NCI-H1417 (cell line): ENCODE data around the gene PRAMEF11.
"Not testable (repeated sequence)": the region's sequence is repeated elsewhere in the genome, so short reads cannot be mapped to it uniquely, and the experiment has no call there.

ENCODE experiments used
- DNase-seq, 3 experiments: peaks; one replicate each; lab custom pipeline; 2025; lab: John Stamatoyannopoulos, UW

Gene PRAMEF11

GRCh38 chr1:12831310-12831709 is at the start of gene PRAMEF11:
PRAMEF11 (minus strand) TSS chr1:12831410; CDS start chr1:12828789, 2,621 bp downstream.
- DNase-seq, result not testable (repeated sequence)

GRCh38 chr1:12878453-12878852 is 47.2 kb upstream of the PRAMEF11 start:
- not testable (repeated sequence) for DNase-seq

- DNase-seq, result not testable (repeated sequence)
Measured at GRCh38 chr1:12863131-12863880, 32.1 kb upstream of the PRAMEF11 start.

- not testable (repeated sequence) for DNase-seq
Measured at GRCh38 chr1:12856786-12857185, 25.6 kb upstream of the PRAMEF11 start, which contains the start of gene PRAMEF2. PRAMEF2 (plus strand) TSS chr1:12857086; CDS start chr1:12859010, 1,924 bp downstream.

- DNase-seq, result no peak
Measured at GRCh38 chr1:12851779-12852178, 20.6 kb upstream of the PRAMEF11 start.

- DNase-seq, result not testable (repeated sequence)
Measured at GRCh38 chr1:12848620-12849019, 17.4 kb upstream of the PRAMEF11 start, which contains the start of gene HNRNPCL1. HNRNPCL1 (minus strand) TSS chr1:12848720; CDS start chr1:12848289, 431 bp downstream.

- DNase-seq, result not testable (repeated sequence)
Measured at GRCh38 chr1:12833251-12833650, 2.0 kb upstream of the PRAMEF11 start.

GRCh38 chr1:12819061-12819460 is 12.1 kb downstream of the PRAMEF11 start:
- DNase-seq, result peak in 1 of 3 experiments; percentile 13

- DNase-seq, result no peak
Measured at GRCh38 chr1:12811409-12811784, 19.8 kb downstream of the PRAMEF11 start.

- DNase-seq, result no peak
Measured at GRCh38 chr1:12810691-12811408, 20.4 kb downstream of the PRAMEF11 start.

GRCh38 chr1:12809933-12810332 is 21.3 kb downstream of the PRAMEF11 start:
- no peak for DNase-seq

- no peak for DNase-seq
Measured at GRCh38 chr1:12799730-12800129, 31.5 kb downstream of the PRAMEF11 start.

- no peak for DNase-seq
Measured at GRCh38 chr1:12798911-12799310, 32.3 kb downstream of the PRAMEF11 start.

- not testable (repeated sequence) for DNase-seq
Measured at GRCh38 chr1:12791097-12791496, 40.1 kb downstream of the PRAMEF11 start, which contains the start of gene PRAMEF1. PRAMEF1 (plus strand) TSS chr1:12791397; CDS start chr1:12793228, 1,831 bp downstream.

- DNase-seq, result not testable (repeated sequence)
Measured at GRCh38 chr1:12784729-12785128, 46.5 kb downstream of the PRAMEF11 start.

- peak in 2 of 3 experiments; percentile 1 to 5 for DNase-seq
Measured at GRCh38 chr1:12783783-12784182, 47.4 kb downstream of the PRAMEF11 start.

- DNase-seq, result peak in 1 of 3 experiments; percentile 3
Measured at GRCh38 chr1:12781488-12781887, 49.7 kb downstream of the PRAMEF11 start.

GRCh38 chr1:12778907-12779306 is 52.3 kb downstream of the PRAMEF11 start:
- DNase-seq, result no peak

GRCh38 chr1:12778061-12778460 is 53.1 kb downstream of the PRAMEF11 start:
- DNase-seq, result no peak

GRCh38 chr1:12776801-12777557 is 54.2 kb downstream of the PRAMEF11 start:
- DNase-seq, result no peak

- no peak for DNase-seq
Measured at GRCh38 chr1:12775443-12775842, 55.8 kb downstream of the PRAMEF11 start.

GRCh38 chr1:12774801-12775345 is 56.3 kb downstream of the PRAMEF11 start:
- no peak for DNase-seq
